HepG2 (cell line): ENCODE measurements around the gene WNT4.

Source experiments
- BRCA1 ChIP-seq: sonication (generic); formaldehyde crosslinking; IDR thresholded peaks from 2 replicates; pipeline ENCODE4 v1.4.0; 2020; ENCODE audit warnings: missing genetic modification reagents
- ESRRA ChIP-seq: sonication (generic); formaldehyde crosslinking; IDR thresholded peaks from 2 replicates; pipeline ENCODE4 v1.5.1; 2020; ENCODE audit warnings: mild to moderate bottlenecking, low read depth, missing genetic modification reagents
- FOXK1 ChIP-seq: sonication (generic); formaldehyde crosslinking; IDR thresholded peaks from 2 replicates; pipeline ENCODE4 v1.4.0; 2020; ENCODE audit warnings: low read depth, missing genetic modification reagents, borderline replicate concordance
- KLF13 ChIP-seq: sonication (generic); formaldehyde crosslinking; IDR thresholded peaks from 2 replicates; pipeline ENCODE4 v1.4.0; 2020; ENCODE audit warnings: mild to moderate bottlenecking, missing genetic modification reagents
- MAFF ChIP-seq: IDR thresholded peaks from 2 replicates; pipeline ENCODE4 v1.6.1; 2011; ENCODE audit warnings: low read depth, low read length, improper control_type of control experiment
- PTBP1 ChIP-seq: fragments of 200-400 bp; formaldehyde crosslinking; IDR thresholded peaks from 2 replicates; pipeline ENCODE4 v1.6.1; 2018; ENCODE audit warnings: low read length, low read depth; ENCODE audit not compliant: poor library complexity, severe bottlenecking
- SALL2 ChIP-seq: sonication (generic); formaldehyde crosslinking; IDR thresholded peaks from 2 replicates; pipeline ENCODE4 v1.8.1; 2023; ENCODE audit warnings: mild to moderate bottlenecking, missing genetic modification reagents, inconsistent platforms
- YY1 ChIP-seq: IDR thresholded peaks from 2 replicates; pipeline ENCODE4 v1.6.1; 2011; ENCODE audit warnings: low read length, low read depth, moderate library complexity, mild to moderate bottlenecking; ENCODE audit not compliant: insufficient read depth, insufficient replicate concordance
- TF ChIP-seq, protein P1 (sequence below): sonication (generic); formaldehyde crosslinking; IDR thresholded peaks from 2 replicates; pipeline ENCODE4 v1.8.0; 2022; ENCODE audit warnings: missing genetic modification reagents, mild to moderate bottlenecking, borderline replicate concordance

DNA sequence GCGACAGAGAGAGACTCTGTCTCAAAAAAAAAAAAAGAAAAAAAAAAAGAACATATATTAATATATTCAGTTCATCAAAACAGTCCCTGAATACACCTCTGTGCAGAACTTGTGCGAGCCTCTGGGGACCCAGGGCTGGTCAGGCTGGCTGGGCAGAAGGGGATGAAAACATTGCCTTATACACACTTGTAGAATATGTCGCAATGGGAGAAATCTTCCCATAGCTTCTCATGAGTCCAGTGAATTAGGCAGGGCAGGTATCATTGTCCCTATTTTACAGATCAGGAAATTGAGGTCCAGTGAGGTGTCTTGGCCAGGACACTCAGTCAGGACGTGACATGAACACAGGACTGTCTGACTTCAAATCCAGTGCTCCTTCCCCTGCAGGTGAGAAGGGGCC is 12.6 kb upstream of the WNT4 start:
- TF ChIP-seq FOXK1 (CRISPR knock-in tag): no peak
- TF ChIP-seq, protein P1, sequence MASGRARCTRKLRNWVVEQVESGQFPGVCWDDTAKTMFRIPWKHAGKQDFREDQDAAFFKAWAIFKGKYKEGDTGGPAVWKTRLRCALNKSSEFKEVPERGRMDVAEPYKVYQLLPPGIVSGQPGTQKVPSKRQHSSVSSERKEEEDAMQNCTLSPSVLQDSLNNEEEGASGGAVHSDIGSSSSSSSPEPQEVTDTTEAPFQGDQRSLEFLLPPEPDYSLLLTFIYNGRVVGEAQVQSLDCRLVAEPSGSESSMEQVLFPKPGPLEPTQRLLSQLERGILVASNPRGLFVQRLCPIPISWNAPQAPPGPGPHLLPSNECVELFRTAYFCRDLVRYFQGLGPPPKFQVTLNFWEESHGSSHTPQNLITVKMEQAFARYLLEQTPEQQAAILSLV (CRISPR knock-in tag): no peak
- no peak for TF ChIP-seq SALL2 (CRISPR knock-in tag)
- no peak for TF ChIP-seq ESRRA (CRISPR knock-in tag)
- TF ChIP-seq PTBP1: no peak
- TF ChIP-seq KLF13 (CRISPR knock-in tag): no peak
- TF ChIP-seq BRCA1: no peak
- TF ChIP-seq YY1: no peak
- no peak for TF ChIP-seq MAFF
